Fibroblast of villous mesenchyme (primary cell): Measurements from ENCODE around the gene LSM14A. TPM values are rescaled to one million over a fixed set of nuclear protein-coding genes. Genes with fewer than 3 reads are reported as not detected.
A peak's percentile ranks its signal among the peaks of the same experiment; 100 is the strongest.
"Not testable (repeated sequence)": the region's sequence is repeated elsewhere in the genome, so short reads cannot be mapped to it uniquely, and the experiment has no call there.

Experiments
- DNase-seq: peaks from one replicate; pipeline ENCODE4 v3.0.0-alpha.2; 2010; ENCODE audit warnings: low read depth
- H3K4me3 ChIP-seq: 2 replicates; pipeline ENCODE4 v1.5.1; 2011; ENCODE audit warnings: low read depth, mild to moderate bottlenecking, low read length
- CTCF ChIP-seq: IDR thresholded peaks from 2 replicates; pipeline ENCODE4 v1.5.1; 2012; ENCODE audit warnings: low read depth, mild to moderate bottlenecking, low read length; ENCODE audit not compliant: insufficient read depth
- total RNA-seq: library from RNA; depleted of rRNA; stranded (reverse); fragments of >200 nt; gene quantifications from 2 replicates; pipeline ENCODE4 v1.2.3, GENCODE V29; 2012

LSM14A gene
- total RNA-seq, 1 donor = 72.1 TPM

DNA sequence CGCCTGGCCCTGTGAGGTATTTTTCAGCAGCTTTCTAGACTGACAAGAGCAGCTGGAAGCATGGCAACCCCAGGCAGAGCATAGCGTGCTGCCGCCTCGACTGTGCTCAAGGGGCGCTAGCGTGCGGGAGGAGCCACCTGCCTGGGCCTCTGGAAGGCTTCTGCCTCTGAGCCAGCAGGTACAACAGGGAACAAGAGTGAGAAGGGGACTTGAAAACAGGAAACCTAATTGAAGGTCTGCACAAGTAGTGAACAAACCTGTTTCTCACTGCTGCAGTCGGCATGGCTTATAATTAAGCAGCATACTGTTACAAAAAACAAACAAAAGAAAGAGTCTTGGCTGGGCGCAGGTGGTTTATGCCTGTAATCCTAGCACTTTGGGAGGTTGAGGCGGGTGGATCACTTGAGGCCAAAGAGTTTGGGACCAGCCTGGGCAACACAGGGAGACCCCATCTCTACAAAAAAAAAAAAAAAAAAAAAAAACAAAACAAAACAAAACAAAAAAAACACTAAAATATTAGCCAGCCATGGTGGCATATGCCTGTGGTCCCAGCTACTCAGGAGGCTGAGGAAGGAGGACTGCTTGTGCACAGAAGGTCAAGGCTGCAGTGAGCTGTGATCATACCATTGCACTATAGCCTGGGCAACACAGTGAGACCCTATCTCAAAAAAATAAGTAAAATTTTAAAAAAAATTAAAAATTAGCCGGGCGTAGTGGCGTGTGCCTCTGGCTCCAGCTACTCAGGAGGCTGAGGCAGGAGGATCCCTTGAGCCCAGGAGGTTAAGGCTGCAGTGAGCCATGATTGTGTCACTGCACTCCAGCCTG is 69.4 kb downstream of the LSM14A start:
- no peak overlapping the region for H3K4me3 ChIP-seq
- no peak for DNase-seq
- TF ChIP-seq CTCF = no peak

DNA sequence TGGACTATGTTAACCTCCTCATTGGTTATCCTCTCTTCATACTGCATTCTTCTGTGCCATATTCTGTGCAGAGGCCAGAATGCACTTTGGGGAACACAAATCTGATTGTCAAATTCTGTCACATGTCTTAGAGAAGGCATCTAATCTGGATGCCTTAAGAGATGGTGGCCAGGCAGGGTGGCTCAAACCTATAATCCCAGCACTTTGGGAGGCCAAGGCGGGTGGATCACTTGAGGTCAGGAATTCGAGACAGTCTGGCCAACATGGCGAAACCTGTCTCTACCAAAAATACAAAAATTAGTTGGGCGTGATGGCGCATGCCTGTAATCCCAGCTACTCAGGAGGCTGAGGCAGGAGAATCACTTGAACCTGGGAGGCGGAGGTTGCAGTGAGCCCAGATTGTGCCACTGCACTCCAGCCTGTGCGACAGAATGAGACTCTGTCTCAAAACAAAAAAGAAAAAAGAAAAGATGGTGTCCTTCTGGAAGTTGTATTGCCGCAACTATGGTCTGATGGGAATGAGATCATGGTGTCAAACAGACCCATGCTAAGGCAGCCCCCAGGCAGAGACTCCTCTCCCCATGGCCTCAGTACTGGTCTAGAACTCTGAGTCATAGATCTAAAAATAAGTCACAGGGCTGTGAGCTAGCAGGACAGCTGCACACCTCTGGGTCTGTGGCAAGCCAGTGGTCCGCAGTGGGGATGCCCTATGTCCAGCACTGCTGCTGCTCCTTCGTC is 71.0 kb downstream of the LSM14A start:
- DNase-seq = peak; percentile 44
- H3K4me3 ChIP-seq = not testable (repeated sequence)

GRCh38 chr19:34243876-34244578 is 71.7 kb downstream of the LSM14A start:
- no peak for DNase-seq
- TF ChIP-seq CTCF = no peak

DNA sequence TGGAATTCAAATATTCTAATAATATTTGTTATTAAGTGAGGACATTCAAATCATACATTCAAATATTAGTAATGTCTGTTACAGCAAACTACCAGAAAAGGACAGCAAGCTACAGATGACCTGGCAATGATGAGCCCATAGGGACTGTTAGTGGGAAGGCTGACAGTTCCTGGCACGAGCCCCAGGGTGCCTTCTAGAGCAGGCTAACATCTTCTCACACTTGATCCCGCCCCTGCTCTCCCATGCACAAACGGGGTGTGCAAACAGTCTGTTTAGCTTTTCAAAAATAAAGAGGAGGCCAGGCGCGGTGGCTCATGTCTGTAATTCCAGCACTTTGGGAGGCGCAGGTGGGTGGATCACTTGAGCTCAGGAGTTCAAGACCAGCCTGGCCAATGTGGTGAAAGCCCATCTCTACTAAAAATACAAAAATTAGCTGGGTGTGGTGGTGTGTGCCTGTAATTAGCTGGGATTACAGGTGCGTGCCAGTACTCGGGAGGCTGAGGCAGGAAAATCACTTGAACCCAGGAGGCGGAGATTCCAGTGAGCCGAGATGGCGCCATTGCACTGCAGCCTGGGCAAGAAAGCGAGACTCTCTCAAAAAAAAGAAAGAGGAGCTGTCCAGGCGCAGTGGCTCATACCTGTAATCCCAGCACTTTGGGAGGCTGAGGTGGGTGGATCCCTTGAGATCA is 72.5 kb downstream of the LSM14A start:
- H3K4me3 ChIP-seq = no peak overlapping the region
- TF ChIP-seq CTCF = no peak
- peak; percentile 35 for DNase-seq

More at GRCh38 chr19:34243876-34244578, 71.7 kb downstream of the LSM14A start:
- no peak overlapping the region for H3K4me3 ChIP-seq

DNA sequence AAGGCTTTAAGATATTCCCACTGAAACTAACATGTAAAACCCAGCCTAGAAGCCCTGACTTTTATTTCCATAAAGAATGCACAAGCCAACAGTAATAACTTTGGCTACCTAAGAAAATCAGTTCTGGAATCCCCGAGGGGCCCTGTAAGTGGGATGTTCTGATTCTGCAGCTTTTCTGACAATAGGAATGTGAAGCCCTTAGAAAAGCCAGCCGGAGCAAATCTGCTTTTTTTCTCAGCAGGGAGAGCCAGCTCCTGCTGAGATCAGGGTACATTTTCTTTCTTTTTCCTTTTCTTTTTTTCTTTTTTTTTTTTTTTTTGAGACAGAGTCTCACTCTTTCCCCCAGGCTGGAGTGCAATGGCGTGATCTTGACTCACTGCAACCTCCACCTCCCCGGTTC is 74.0 kb downstream of the LSM14A start:
- no peak overlapping the region for H3K4me3 ChIP-seq
- TF ChIP-seq CTCF = no peak
- no peak for DNase-seq

DNA sequence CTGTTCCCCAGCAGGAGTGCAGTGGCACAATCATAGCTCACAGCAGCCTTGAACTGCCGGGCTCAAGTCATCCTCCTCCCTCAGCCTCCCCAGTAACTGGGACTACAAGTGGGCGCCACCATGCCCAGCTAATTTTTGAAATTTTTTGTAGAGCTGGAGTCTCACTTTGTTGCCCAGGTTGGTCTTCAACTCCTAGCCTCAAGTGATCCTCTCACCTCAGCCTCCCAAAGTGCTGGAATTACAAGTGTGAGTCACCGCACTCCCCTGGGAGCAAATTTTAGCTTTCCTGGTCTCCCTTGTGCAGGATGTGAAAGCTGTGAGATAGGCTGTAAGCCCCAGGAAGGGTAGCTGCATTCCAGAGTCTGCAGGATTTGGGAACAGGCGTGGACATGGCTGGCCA is 76.6 kb downstream of the LSM14A start:
- no peak for DNase-seq

DNA sequence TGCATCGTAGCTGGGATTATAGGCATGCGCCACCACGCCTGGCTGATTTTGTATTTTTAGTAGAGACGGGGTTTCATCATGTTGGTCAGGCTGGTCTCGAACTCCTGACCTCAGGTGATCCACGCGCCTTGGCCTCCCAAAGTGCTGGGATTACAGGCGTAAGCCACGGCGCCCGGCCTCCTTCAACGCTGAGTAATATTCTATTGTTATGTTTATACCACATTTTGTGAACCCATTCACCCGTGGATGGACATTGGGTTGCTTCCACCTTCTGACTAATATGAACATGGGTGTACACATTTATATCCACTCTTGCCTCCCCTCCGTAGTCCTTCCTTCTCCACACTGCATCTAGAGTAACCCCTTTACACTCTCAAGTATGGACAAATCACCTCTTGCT is 80.9 kb downstream of the LSM14A start:
- not testable (repeated sequence) for DNase-seq, H3K4me3 ChIP-seq

More for the DNA sequence above, 76.6 kb downstream of the LSM14A start:
- no peak for TF ChIP-seq CTCF
- no peak overlapping the region for H3K4me3 ChIP-seq

GRCh38 chr19:34253681-34254045 is 81.4 kb downstream of the LSM14A start:
- not testable (repeated sequence) for DNase-seq
- peak overlapping the region; percentile 77 for H3K4me3 ChIP-seq
